Psoas muscle (tissue), 8 donors: ENCODE measurements around the gene NFX1. TPM values are rescaled to one million over a fixed set of nuclear protein-coding genes. Genes with fewer than 3 reads are reported as not detected.

Source experiments
- ATAC-seq, 4 donors: fragments of 200-7000 bp; cut with Tn5 transposase; one replicate each; pipeline ENCODE4 v1.9.1; 2020; ENCODE audit warnings: moderate library complexity in 3 of 4, mild to moderate bottlenecking in 2 of 4
- DNase-seq, 2 donors: peaks; one replicate each; pipeline ENCODE4 v3.0.0-alpha.2; 2020
- H3K27ac ChIP-seq: fragments of 200-600 bp; one replicate; pipeline ENCODE4 v1.8.0; 2022
- H3K27me3 ChIP-seq, 3 donors: fragments of 200-600 bp in 1 of 3; one replicate each; pipeline versions ENCODE4 v1.6.1 to v1.8.0; 2013 to 2022; ENCODE audit warnings: low read length in 2 of 3, mild to moderate bottlenecking in 2 of 3, moderate library complexity in 1 of 3; ENCODE audit not compliant: insufficient read depth in 3 of 3
- H3K36me3 ChIP-seq, 2 donors: fragments of 200-600 bp in 1 of 2; one replicate each; pipeline versions ENCODE4 v1.6.1 to v1.8.0; 2013 to 2022; ENCODE audit warnings: low read depth in 1 of 2, mild to moderate bottlenecking in 1 of 2, moderate library complexity in 1 of 2; ENCODE audit not compliant: insufficient read depth in 1 of 2
- H3K4me1 ChIP-seq: fragments of 200-600 bp; one replicate; pipeline ENCODE4 v1.8.0; 2022
- H3K4me3 ChIP-seq: fragments of 200-600 bp; one replicate; pipeline ENCODE4 v1.8.0; 2022; ENCODE audit warnings: mild to moderate bottlenecking
- H3K9me3 ChIP-seq: fragments of 200-600 bp; one replicate; pipeline ENCODE4 v1.8.0; 2022
- WGBS, 3 donors: extraction: QIAGEN DNeasy Blood & Tissue Kit; methylation state at CpG; one replicate each; pipeline versions ENCODE4 v1.1.6 to v1.1.7; 2013; 5-methylcytosine and 5-hydroxymethylcytosine counted together
- intact Hi-C, 2 donors: fragments of 100-400 bp; cut with DNase I; formaldehyde crosslinking; loops; one replicate each; pipeline versions ENCODE4 v1.11.0 to v1.14.2; 2022
- polyA plus RNA-seq, 3 donors: library from polyadenylated mRNA; stranded (reverse); fragments of 200-250 nt; gene quantifications; one replicate each; pipeline ENCODE4 v1.2.3, GENCODE V29; 2013
- total RNA-seq, 4 donors: library from RNA; stranded (reverse); fragmentation: NEBNext Ultra II Directional in 2 of 4; extraction: Animal tissue kit (Norgen Biotek cat#: 25700) in 2 of 4; gene quantifications; one replicate each; pipeline versions ENCODE4 v1.2.1 to v1.2.4, GENCODE V29; 2021 to 2023
- TF ChIP-seq, protein P1 (sequence below): fragments of 200-600 bp; IDR thresholded peaks from one replicate; pipeline ENCODE4 v1.8.0; 2022; ENCODE audit warnings: antibody characterized with exemption
- donor health status: healthy with polysubstance abuse.
- donor health status: DM: no; HTN: no; CAD: no; lungs with moderate emphysema.
- donor health status: Bipolar disorder and iron deficiency.
- donor health status: healthy.
- donor health status: DM: yes; HTN: yes; CAD: no.
- donor health status: DM: no; HTN: no; CAD: no.
- donor health status: DM: no; HTN: no; CAD: no.
- donor health status: DM: yes; HTN: yes; CAD: no.

Gene NFX1
- total and polyA plus RNA-seq, 7 donors: 20.9 to 59.2 (median 33.8) TPM

DNA sequence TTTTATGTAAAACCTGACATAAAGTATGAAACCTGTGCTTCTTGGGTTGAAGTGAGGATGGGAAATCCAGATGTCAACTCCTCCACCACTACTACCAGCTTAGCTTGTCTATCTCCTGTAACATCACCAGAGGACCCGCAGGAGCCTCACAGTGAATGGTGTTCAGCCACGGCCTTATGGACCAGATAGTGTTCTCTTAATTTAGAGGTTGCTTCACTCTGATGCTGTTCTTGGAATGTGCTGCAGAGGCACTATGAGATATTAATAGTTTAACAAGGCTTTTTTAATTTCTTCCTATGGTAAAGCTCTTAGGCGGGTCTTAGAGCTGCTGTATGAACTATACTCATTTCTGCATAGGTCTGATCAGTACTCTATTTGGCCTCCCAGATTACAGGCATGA, 27.9 kb downstream of the NFX1 start:
- 52 to 65% (median 64%) methylated on average over 3 of the region's 3 CpGs for WGBS, 3 donors
- no peak overlapping the region for H3K4me3 ChIP-seq
- no peaks in the 10 kb centered on the region for H3K27me3 ChIP-seq
- H3K36me3 ChIP-seq: peaks cover 18 to 95% of the 10 kb centered on the region in 2 donors
- H3K4me1 ChIP-seq: peaks cover 18% of the 10 kb centered on the region
- peak overlapping the region; percentile 42 for H3K27ac ChIP-seq
- ATAC-seq (peak; percentile 34 to 59 (median 52)), DNase-seq (no peak)
- TF ChIP-seq, protein P1, sequence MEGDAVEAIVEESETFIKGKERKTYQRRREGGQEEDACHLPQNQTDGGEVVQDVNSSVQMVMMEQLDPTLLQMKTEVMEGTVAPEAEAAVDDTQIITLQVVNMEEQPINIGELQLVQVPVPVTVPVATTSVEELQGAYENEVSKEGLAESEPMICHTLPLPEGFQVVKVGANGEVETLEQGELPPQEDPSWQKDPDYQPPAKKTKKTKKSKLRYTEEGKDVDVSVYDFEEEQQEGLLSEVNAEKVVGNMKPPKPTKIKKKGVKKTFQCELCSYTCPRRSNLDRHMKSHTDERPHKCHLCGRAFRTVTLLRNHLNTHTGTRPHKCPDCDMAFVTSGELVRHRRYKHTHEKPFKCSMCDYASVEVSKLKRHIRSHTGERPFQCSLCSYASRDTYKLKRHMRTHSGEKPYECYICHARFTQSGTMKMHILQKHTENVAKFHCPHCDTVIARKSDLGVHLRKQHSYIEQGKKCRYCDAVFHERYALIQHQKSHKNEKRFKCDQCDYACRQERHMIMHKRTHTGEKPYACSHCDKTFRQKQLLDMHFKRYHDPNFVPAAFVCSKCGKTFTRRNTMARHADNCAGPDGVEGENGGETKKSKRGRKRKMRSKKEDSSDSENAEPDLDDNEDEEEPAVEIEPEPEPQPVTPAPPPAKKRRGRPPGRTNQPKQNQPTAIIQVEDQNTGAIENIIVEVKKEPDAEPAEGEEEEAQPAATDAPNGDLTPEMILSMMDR: no peak
- intact Hi-C loops: no loop called here
- H3K9me3 ChIP-seq: no peaks in the 10 kb centered on the region

DNA sequence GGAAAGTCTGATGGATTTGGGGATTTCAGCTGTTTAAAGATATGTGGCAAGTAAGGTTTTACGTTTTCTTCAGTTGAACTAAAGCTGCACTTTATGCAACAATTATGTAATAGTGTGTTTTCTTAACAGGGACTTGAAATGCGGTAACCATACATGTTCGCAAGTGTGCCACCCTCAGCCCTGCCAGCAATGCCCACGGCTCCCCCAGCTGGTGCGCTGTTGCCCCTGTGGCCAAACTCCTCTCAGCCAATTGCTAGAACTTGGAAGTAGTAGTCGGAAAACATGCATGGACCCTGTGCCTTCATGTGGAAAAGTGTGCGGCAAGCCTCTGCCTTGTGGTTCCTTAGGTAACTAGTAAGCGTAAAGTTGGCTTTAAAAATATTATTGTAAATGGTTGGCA, 28.5 kb downstream of the NFX1 start:
- no peak for ATAC-seq
- H3K27ac ChIP-seq: peak overlapping the region; percentile 42
- intact Hi-C loops: no loop called here

DNA sequence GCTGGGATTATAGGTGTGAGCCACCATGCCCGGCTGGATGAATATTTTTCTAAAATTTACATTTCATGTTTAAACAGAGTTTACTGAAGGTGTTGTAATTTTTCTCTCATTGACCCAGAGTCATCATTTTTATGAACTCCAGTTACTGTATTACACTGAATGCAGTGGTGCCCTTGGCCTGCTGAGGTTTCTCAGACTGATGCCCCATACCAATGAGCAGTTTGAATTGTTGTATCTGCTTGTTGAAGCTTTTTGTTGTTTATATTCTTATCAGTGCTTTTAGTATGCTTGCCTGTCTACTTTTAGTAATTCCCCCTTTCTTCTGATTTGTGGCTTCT, 29.9 kb downstream of the NFX1 start:
- Histone ChIP-seq H3K4me3 (no peak overlapping the region), H3K27me3 (no peaks in the 10 kb centered on the region), H3K9me3 (no peaks in the 10 kb centered on the region), H3K4me1 (peaks cover 18% of the 10 kb centered on the region), H3K36me3 (peaks cover 11 to 95% of the 10 kb centered on the region in 2 donors), H3K27ac (peak overlapping the region; percentile 65)
- TF ChIP-seq, protein P1: no peak
- intact Hi-C loops: loop anchor here in 1 of 2 donors (5.0 kb wide), 1 partner anchor 48 kb away; no protein-coding TSS in a partner anchor
- WGBS, 3 donors: 48 to 57% (median 48%) methylated on average over 1 of the region's 1 CpG
- ATAC-seq: peak; percentile 52 to 65 (median 61)
- no peak for DNase-seq

More for the DNA sequence above, 28.5 kb downstream of the NFX1 start:
- H3K27me3 ChIP-seq: no peaks in the 10 kb centered on the region
- TF ChIP-seq, protein P1: no peak
- H3K36me3 ChIP-seq: peaks cover 15 to 95% of the 10 kb centered on the region in 2 donors
- H3K4me1 ChIP-seq: peaks cover 18% of the 10 kb centered on the region
- 88 to 90% (median 88%) methylated on average over 8 of the region's 8 CpGs for WGBS, 3 donors
- H3K4me3 ChIP-seq: no peak overlapping the region
- no peak for DNase-seq
- H3K9me3 ChIP-seq: no peaks in the 10 kb centered on the region

DNA sequence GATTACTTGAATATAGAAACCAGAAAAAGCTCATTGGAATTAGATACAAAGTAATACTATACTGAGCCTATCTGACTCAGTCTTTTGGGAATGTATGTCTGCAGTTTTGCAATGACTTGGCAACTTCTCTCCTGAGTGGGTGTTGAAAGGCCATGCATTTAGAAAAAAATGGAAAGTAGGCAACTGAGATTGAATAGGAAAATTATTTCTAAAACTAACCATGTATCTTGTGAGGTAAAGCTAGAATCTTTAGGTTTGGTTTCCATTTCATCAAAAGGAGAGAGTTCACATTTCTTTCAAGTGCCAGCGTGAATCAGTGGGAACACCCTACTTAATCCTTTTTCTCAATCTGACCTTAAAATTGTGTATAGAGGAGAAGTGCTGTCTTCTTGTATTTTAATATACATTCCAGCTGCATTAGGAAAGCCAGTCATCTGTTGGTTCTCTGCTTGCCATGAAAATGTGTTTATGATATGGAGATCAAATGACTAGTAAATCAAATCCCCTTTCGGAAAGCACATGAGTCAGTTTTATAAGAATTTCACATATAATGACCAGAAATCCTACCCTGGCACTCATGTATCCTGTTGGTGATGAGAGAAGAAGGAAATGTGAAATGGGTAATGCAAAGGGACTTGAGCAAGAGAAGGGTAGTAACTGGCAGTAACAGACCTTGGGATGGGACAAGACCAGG, 30.4 kb downstream of the NFX1 start:
- TF ChIP-seq, protein P1: no peak
- no peak overlapping the region for H3K4me3 ChIP-seq
- peak overlapping the region; percentile 65 for H3K27ac ChIP-seq
- WGBS, 3 donors: 39 to 68% (median 56%) methylated on average over 2 of the region's 2 CpGs
- no peaks in the 10 kb centered on the region for H3K27me3 ChIP-seq
- no peaks in the 10 kb centered on the region for H3K9me3 ChIP-seq
- ATAC-seq: peak; percentile 85 to 90 (median 88)
- intact Hi-C loops: loop anchor here in 1 of 2 donors (5.0 kb wide), 1 partner anchor 48 kb away; no protein-coding TSS in a partner anchor
- H3K4me1 ChIP-seq: peaks cover 18% of the 10 kb centered on the region
- no peak for DNase-seq
- peaks cover 11 to 95% of the 10 kb centered on the region in 2 donors for H3K36me3 ChIP-seq
